ENCODE results near the gene ARAP1.

GRCh38 chr11:72722050-72722748 lies 30.0 kb downstream of the ARAP1 start:
- TF ChIP-seq CTCF (IDR thresholded peaks at IDR 0.05) = no peak
- peak; percentile 69 for TF ChIP-seq POLR2A (IDR thresholded peaks at IDR 0.05)
